NT2/D1 (cell line): Measurements from ENCODE around the gene RABGGTA.

ENCODE experiments used
- SUZ12 ChIP-seq: IDR thresholded peaks from 2 replicates; pipeline ENCODE4 v1.6.1; 2011; ENCODE audit not compliant: insufficient read length, insufficient read depth; ENCODE audit errors: extremely low read depth
- YY1 ChIP-seq: IDR thresholded peaks from 2 replicates; pipeline ENCODE4 v1.6.1; 2011; ENCODE audit not compliant: insufficient read length, insufficient read depth
- ZNF274 ChIP-seq: IDR thresholded peaks from 2 replicates; pipeline ENCODE4 v1.6.1; 2011; ENCODE audit warnings: mild to moderate bottlenecking, low read depth, low read length

- no peak for TF ChIP-seq SUZ12
- TF ChIP-seq ZNF274, result no peak
- no peak for TF ChIP-seq YY1
Measured at GRCh38 chr14:24260780-24261157, 10.6 kb downstream of the RABGGTA start.
